Breast epithelium (tissue), 3 donors: ENCODE data around the gene ZNF554.

Experiments
- POLR2A ChIP-seq: fragments of 450-650 bp; IDR thresholded peaks from one replicate; pipeline ENCODE4 v1.6.1; 2016; ENCODE audit warnings: antibody characterized with exemption, mild to moderate bottlenecking, moderate library complexity
- POLR2AphosphoS5 ChIP-seq, 3 donors: sonication (generic); formaldehyde crosslinking; IDR thresholded peaks; one replicate each; pipeline ENCODE4 v1.6.1; 2017; ENCODE audit warnings: antibody characterized with exemption in 3 of 3
- TF ChIP-seq, protein P1 (sequence below), 3 donors: fragments of 450-650 bp; IDR thresholded peaks; one replicate each; pipeline ENCODE4 v1.5.1; 2016 to 2017; ENCODE audit warnings: antibody characterized with exemption in 3 of 3, mild to moderate bottlenecking in 3 of 3, moderate library complexity in 3 of 3

DNA sequence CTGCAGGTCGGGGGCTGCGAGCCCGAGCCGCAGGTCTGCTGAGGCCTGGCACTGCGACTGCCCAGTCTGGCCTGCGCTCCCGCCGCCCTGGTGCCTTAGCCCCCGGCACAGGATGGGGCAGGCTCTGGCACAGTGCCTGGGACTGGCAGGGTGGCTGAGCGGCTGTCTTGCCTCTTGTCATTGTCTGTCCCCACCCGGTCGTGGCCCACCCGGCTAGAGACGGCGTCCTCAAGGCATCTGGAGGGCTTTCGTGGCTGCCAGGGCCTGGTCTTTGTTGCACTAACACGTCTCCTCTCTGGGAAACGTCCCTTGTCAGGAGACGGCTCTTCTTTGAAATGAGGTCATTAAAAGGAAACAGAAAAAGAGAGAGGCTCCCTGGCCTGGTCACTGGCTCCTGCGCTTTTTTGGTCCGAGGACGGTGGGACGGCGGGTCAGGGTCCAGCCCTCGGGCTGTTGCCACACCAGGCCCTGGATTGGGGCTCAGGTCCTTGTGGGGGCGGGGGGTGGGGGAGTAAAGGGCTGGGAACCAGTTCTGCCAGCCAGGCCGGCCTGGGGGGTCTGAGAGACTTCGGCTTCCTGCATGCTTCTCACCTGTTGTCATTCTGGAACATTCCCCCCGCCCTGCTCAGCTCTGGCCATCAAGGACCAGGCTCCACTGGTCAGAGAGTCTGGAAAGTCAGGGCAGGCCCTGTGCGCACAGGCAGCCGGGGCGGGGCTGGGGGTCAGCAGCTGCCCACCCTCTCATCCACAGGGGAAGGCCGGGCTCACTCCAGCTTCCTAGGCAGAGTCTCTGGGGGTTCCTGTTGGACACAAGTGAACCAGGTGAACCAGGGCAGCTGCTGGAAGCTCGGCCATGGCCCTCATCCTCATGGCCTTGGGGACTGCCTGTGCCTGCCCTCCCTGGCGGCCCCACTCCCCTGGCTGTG, 6.2 kb upstream of the ZNF554 start:
- no peak for TF ChIP-seq POLR2AphosphoS5 (IDR thresholded peaks at IDR 0.05)
- TF ChIP-seq, protein P1, sequence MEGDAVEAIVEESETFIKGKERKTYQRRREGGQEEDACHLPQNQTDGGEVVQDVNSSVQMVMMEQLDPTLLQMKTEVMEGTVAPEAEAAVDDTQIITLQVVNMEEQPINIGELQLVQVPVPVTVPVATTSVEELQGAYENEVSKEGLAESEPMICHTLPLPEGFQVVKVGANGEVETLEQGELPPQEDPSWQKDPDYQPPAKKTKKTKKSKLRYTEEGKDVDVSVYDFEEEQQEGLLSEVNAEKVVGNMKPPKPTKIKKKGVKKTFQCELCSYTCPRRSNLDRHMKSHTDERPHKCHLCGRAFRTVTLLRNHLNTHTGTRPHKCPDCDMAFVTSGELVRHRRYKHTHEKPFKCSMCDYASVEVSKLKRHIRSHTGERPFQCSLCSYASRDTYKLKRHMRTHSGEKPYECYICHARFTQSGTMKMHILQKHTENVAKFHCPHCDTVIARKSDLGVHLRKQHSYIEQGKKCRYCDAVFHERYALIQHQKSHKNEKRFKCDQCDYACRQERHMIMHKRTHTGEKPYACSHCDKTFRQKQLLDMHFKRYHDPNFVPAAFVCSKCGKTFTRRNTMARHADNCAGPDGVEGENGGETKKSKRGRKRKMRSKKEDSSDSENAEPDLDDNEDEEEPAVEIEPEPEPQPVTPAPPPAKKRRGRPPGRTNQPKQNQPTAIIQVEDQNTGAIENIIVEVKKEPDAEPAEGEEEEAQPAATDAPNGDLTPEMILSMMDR (IDR thresholded peaks at IDR 0.05), result no peak
- no peak for TF ChIP-seq POLR2A
